ENCODE data around the gene AKAIN1.
A peak's percentile ranks its signal among the peaks of the same experiment; 100 is the strongest.

The AKAIN1 gene

GRCh38 chr18:5145168-5145825 lies 51.8 kb downstream of the AKAIN1 start:
- ATAC-seq (no peak), DNase-seq (no peak)
- Mint-ChIP-seq H3K9me3 (peaks cover 0 to 6% of the 10 kb centered on the region in 2 donors), H3K27ac (no peak overlapping the region), H3K27me3 (no peaks in the 10 kb centered on the region), H3K4me3 (no peak overlapping the region), H3K4me1 (no peaks in the 10 kb centered on the region)

- Mint-ChIP-seq H3K4me3 (no peak overlapping the region), H3K9me3 (peaks cover 0 to 6% of the 10 kb centered on the region in 2 donors), H3K4me1 (no peaks in the 10 kb centered on the region), H3K27me3 (no peaks in the 10 kb centered on the region), H3K27ac (no peak overlapping the region)
- DNase-seq (no peak), ATAC-seq (no peak)
Measured at GRCh38 chr18:5144629-5145028, 52.4 kb downstream of the AKAIN1 start.

GRCh38 chr18:5142859-5143258 lies 54.2 kb downstream of the AKAIN1 start:
- Mint-ChIP-seq H3K9me3 (peaks cover 0 to 6% of the 10 kb centered on the region in 2 donors), H3K27me3 (no peaks in the 10 kb centered on the region)
- ATAC-seq: no peak

GRCh38 chr18:5142131-5142530 lies 54.9 kb downstream of the AKAIN1 start:
- DNase-seq: no peak
- no peaks in the 10 kb centered on the region for H3K4me1 Mint-ChIP-seq
- no peak overlapping the region for H3K4me3 Mint-ChIP-seq
- no peak overlapping the region for H3K27ac Mint-ChIP-seq
- H3K9me3 Mint-ChIP-seq: peaks cover 0 to under 1% of the 10 kb centered on the region in 2 donors
- no peaks in the 10 kb centered on the region for H3K27me3 Mint-ChIP-seq
- ATAC-seq: no peak

More at GRCh38 chr18:5142859-5143258, 54.2 kb downstream of the AKAIN1 start:
- Mint-ChIP-seq H3K4me3 (no peak overlapping the region), H3K27ac (no peak overlapping the region), H3K4me1 (no peaks in the 10 kb centered on the region)
- no peak for DNase-seq

- ATAC-seq: no peak
- DNase-seq: no peak
- H3K4me1 Mint-ChIP-seq: no peaks in the 10 kb centered on the region
- H3K4me3 Mint-ChIP-seq: no peak overlapping the region
- no peaks in the 10 kb centered on the region for H3K27me3 Mint-ChIP-seq
- no peak overlapping the region for H3K27ac Mint-ChIP-seq
- peaks cover 0 to 19% of the 10 kb centered on the region in 2 donors for H3K9me3 Mint-ChIP-seq
Measured at GRCh38 chr18:5137261-5137660, 59.8 kb downstream of the AKAIN1 start.

- ATAC-seq: no peak
- Mint-ChIP-seq H3K9me3 (peaks cover 0 to 19% of the 10 kb centered on the region in 2 donors), H3K27me3 (no peaks in the 10 kb centered on the region), H3K27ac (no peak overlapping the region), H3K4me1 (no peaks in the 10 kb centered on the region), H3K4me3 (no peak overlapping the region)
- no peak for DNase-seq
Measured at GRCh38 chr18:5132987-5133386, 64.1 kb downstream of the AKAIN1 start.

GRCh38 chr18:5122272-5122671 lies 74.8 kb downstream of the AKAIN1 start:
- Mint-ChIP-seq H3K4me1 (peaks cover 5% of the 10 kb centered on the region), H3K27me3 (no peaks in the 10 kb centered on the region), H3K9me3 (peaks cover 32 to 74% of the 10 kb centered on the region in 2 donors), H3K27ac (no peak overlapping the region), H3K4me3 (no peak overlapping the region)
- no peak for ATAC-seq
- no peak for DNase-seq

GRCh38 chr18:5110266-5110665 lies 86.8 kb downstream of the AKAIN1 start:
- Mint-ChIP-seq H3K27me3 (peaks cover 8% of the 10 kb centered on the region), H3K27ac (no peak overlapping the region), H3K4me1 (peaks cover 5% of the 10 kb centered on the region), H3K9me3 (peaks cover 9 to 15% of the 10 kb centered on the region in 2 donors), H3K4me3 (no peak overlapping the region)
- ATAC-seq (no peak), DNase-seq (no peak)

- H3K4me3 Mint-ChIP-seq: no peak overlapping the region
Measured at GRCh38 chr18:5107988-5108387, 89.1 kb downstream of the AKAIN1 start.

GRCh38 chr18:5106730-5107129 lies 90.3 kb downstream of the AKAIN1 start:
- no peak overlapping the region for H3K27ac Mint-ChIP-seq
- H3K4me1 Mint-ChIP-seq: peaks cover 5% of the 10 kb centered on the region
- ATAC-seq (peak; percentile 74), DNase-seq (no peak)
- peaks cover 8% of the 10 kb centered on the region for H3K27me3 Mint-ChIP-seq
- no peaks in the 10 kb centered on the region for H3K9me3 Mint-ChIP-seq
- H3K4me3 Mint-ChIP-seq: no peak overlapping the region

More at GRCh38 chr18:5107988-5108387, 89.1 kb downstream of the AKAIN1 start:
- DNase-seq (no peak), ATAC-seq (no peak)
- H3K27me3 Mint-ChIP-seq: peaks cover 8% of the 10 kb centered on the region
- H3K27ac Mint-ChIP-seq: no peak overlapping the region
- H3K9me3 Mint-ChIP-seq: no peaks in the 10 kb centered on the region
- peaks cover 5% of the 10 kb centered on the region for H3K4me1 Mint-ChIP-seq

GRCh38 chr18:5104246-5104645 lies 92.8 kb downstream of the AKAIN1 start:
- Mint-ChIP-seq H3K4me3 (no peak overlapping the region), H3K27me3 (no peaks in the 10 kb centered on the region), H3K4me1 (peaks cover 5% of the 10 kb centered on the region), H3K9me3 (no peaks in the 10 kb centered on the region), H3K27ac (no peak overlapping the region)
- ATAC-seq (no peak), DNase-seq (no peak)

GRCh38 chr18:5103693-5104092 lies 93.4 kb downstream of the AKAIN1 start:
- Mint-ChIP-seq H3K27ac (peak overlapping the region in 1 of 2 donors; percentile 82), H3K9me3 (no peaks in the 10 kb centered on the region), H3K4me3 (no peak overlapping the region), H3K4me1 (peaks cover 5% of the 10 kb centered on the region), H3K27me3 (no peaks in the 10 kb centered on the region)
- no peak for DNase-seq
- peak; percentile 54 for ATAC-seq

GRCh38 chr18:5103286-5103685 lies 93.8 kb downstream of the AKAIN1 start:
- Mint-ChIP-seq H3K4me1 (peaks cover 5% of the 10 kb centered on the region), H3K27me3 (no peaks in the 10 kb centered on the region), H3K27ac (peak overlapping the region in 1 of 2 donors; percentile 82), H3K9me3 (no peaks in the 10 kb centered on the region), H3K4me3 (no peak overlapping the region)
- no peak for ATAC-seq
- no peak for DNase-seq

- no peak overlapping the region for H3K27ac Mint-ChIP-seq
- peaks cover 0 to 6% of the 10 kb centered on the region in 2 donors for H3K9me3 Mint-ChIP-seq
- H3K4me1 Mint-ChIP-seq: no peaks in the 10 kb centered on the region
- H3K4me3 Mint-ChIP-seq: no peak overlapping the region
- no peaks in the 10 kb centered on the region for H3K27me3 Mint-ChIP-seq
- DNase-seq: no peak
- no peak for ATAC-seq
Measured at GRCh38 chr18:5097116-5097703, 99.8 kb downstream of the AKAIN1 start.

GRCh38 chr18:5095239-5095638 lies 101.8 kb downstream of the AKAIN1 start:
- DNase-seq (no peak), ATAC-seq (no peak)
- no peak overlapping the region for H3K4me3 Mint-ChIP-seq
- H3K27ac Mint-ChIP-seq: no peak overlapping the region
- H3K4me1 Mint-ChIP-seq: no peaks in the 10 kb centered on the region
- no peaks in the 10 kb centered on the region for H3K27me3 Mint-ChIP-seq
- H3K9me3 Mint-ChIP-seq: peaks cover 6% of the 10 kb centered on the region in 2 donors

GRCh38 chr18:5093902-5094301 lies 103.2 kb downstream of the AKAIN1 start:
- Mint-ChIP-seq H3K4me1 (no peaks in the 10 kb centered on the region), H3K9me3 (peaks cover 14 to 16% of the 10 kb centered on the region in 2 donors), H3K27me3 (no peaks in the 10 kb centered on the region), H3K4me3 (no peak overlapping the region), H3K27ac (no peak overlapping the region)
- DNase-seq: no peak
- no peak for ATAC-seq
